ENCODE results near the gene DLGAP1. TPM values are rescaled to one million over a fixed set of nuclear protein-coding genes. Genes with fewer than 3 reads are reported as not detected.

The DLGAP1 gene
- total and polyA plus RNA-seq, 2 of the 8 experiments (the other 6 are each of a cell fraction or from before 2014, with no cell fraction given): 11.8 to 16.9 TPM

- CTCF ChIA-PET (ENCODE audit: partially characterized antibody): no interaction called here
- H3K23me2 ChIP-seq (ENCODE audit: low read depth, low read length): no peaks in the 10 kb centered on the region
- no peaks in the 10 kb centered on the region; a peak in 2 of 8 replicates for H3K36me3 ChIP-seq (ENCODE audit: control insufficient read depth in 2 of 4, insufficient read depth in 4 of 4, low read length in 3 of 4)
- H3K14ac ChIP-seq (ENCODE audit: insufficient read length): no peak overlapping the region
- no peaks in the 10 kb centered on the region for H3K79me2 ChIP-seq (ENCODE audit: control insufficient read depth in 1 of 2, insufficient read depth in 2 of 2, low read length in 2 of 2)
- H3K9me3 ChIP-seq (ENCODE audit: insufficient read depth in 2 of 2, low read depth in 1 of 2, low read length in 1 of 2): no peaks in the 10 kb centered on the region
- H3K18ac ChIP-seq (ENCODE audit: extremely low read depth, low read length): no peak overlapping the region
- H3K23ac ChIP-seq (ENCODE audit: insufficient read length): no peak overlapping the region
- H2BK20ac ChIP-seq (ENCODE audit: low read length): no peak overlapping the region
- H3K4ac ChIP-seq (replicated peaks; ENCODE audit: insufficient read length, low read depth, low read length): no peak overlapping the region
- no peak overlapping the region for H3K56ac ChIP-seq (replicated peaks; ENCODE audit: insufficient read length, low read depth, low read length)
- H3K27me3 ChIP-seq (replicated peaks in 1 of 4; ENCODE audit: control insufficient read depth in 3 of 4, extremely low read depth in 1 of 4, insufficient read depth in 3 of 4, low read length in 3 of 4): no peaks in the 10 kb centered on the region
- H2AK5ac ChIP-seq (ENCODE audit: low read depth, low read length): no peak overlapping the region
- no peak for DNase-seq (ENCODE audit: low read depth in 1 of 2, low spot score in 2 of 2)
- H4K8ac ChIP-seq (ENCODE audit: extremely low read depth, insufficient read depth, low read length): no peak overlapping the region
- H2BK120ac ChIP-seq (replicated peaks; ENCODE audit: low read depth, low read length): no peak overlapping the region
- H2BK5ac ChIP-seq (ENCODE audit: low read depth, low read length): no peak overlapping the region
- H4K20me1 ChIP-seq (replicated peaks in 1 of 2; ENCODE audit: control insufficient read depth in 1 of 2, insufficient read depth in 2 of 2, low read length in 2 of 2): no peaks in the 10 kb centered on the region
- POLR2A ChIA-PET (ENCODE audit: partially characterized antibody): interaction anchor here (0.7 kb wide), 1 partner anchor 10 kb away, joined by 3 read pairs; no protein-coding TSS in a partner anchor
- H3K4me3 ChIP-seq (ENCODE audit: extremely low read depth in 1 of 4, insufficient read depth in 2 of 4, low read depth in 3 of 4, low read length in 4 of 4): no peak overlapping the region
- H3K4me1 ChIP-seq (replicated peaks in 1 of 4; ENCODE audit: control insufficient read depth in 3 of 4, insufficient read depth in 4 of 4, low read length in 3 of 4): no peaks in the 10 kb centered on the region
- H4K5ac ChIP-seq (ENCODE audit: insufficient read length, low read depth, low read length): no peak overlapping the region
- no peak overlapping the region for H3K27ac ChIP-seq (ENCODE audit: low read depth, low read length)
- TF ChIP-seq ATF2 (IDR thresholded peaks at IDR 0.05; ENCODE audit: low read length): no peak
- no peak for TF ChIP-seq SIN3A (conservative IDR thresholded peaks at IDR 0.05 in 1 of 2, IDR thresholded peaks at IDR 0.05 in 1 of 2; ENCODE audit: low read depth in 1 of 2, low read length in 2 of 2)
- H4K91ac ChIP-seq (replicated peaks; ENCODE audit: insufficient read length, low read length): no peak overlapping the region
- no peak overlapping the region for H2AFZ ChIP-seq (ENCODE audit: low read length)
- no peak for FAIRE-seq
- H3K9ac ChIP-seq (replicated peaks in 1 of 4; ENCODE audit: extremely low read depth in 1 of 4, low read depth in 3 of 4, low read length in 3 of 4): no peak overlapping the region
- H3K4me2 ChIP-seq (ENCODE audit: insufficient read depth in 1 of 2, low read depth in 2 of 2, low read length in 2 of 2): no peak overlapping the region
- no peak overlapping the region for H2BK15ac ChIP-seq (ENCODE audit: low read length)
- WGBS, 2 experiments (ENCODE audit: extremely low coverage in 1 of 2, insufficient coverage in 1 of 2, insufficient read length in 1 of 2, insufficient replicate concordance in 2 of 2, low coverage in 1 of 2, low lambda C conversion rate in 2 of 2, missing lambda C conversion rate in 1 of 2): 99% methylated on average over 5 of the region's 5 CpGs; no CpG with 5 or more reads in 1 of the 2 experiments
- H3K79me1 ChIP-seq (ENCODE audit: low read depth, low read length): no peaks in the 10 kb centered on the region
- H2BK12ac ChIP-seq (ENCODE audit: low read depth, low read length): no peak overlapping the region
Measured at GRCh38 chr18:4267641-4268040, 187.5 kb downstream of the DLGAP1 start.
